Measurements from ENCODE around the gene TBC1D22A.

TBC1D22A gene

GRCh38 chr22:47013861-47014635, 251.6 kb downstream of the TBC1D22A start:
- DNase-seq (ENCODE audit: low read depth): no peak

- DNase-seq (ENCODE audit: low read depth): no peak
These were observed 252.3 kb downstream of the TBC1D22A start for GRCh38 chr22:47014636-47015345.

- DNase-seq (ENCODE audit: low read depth): no peak
These were observed 253.2 kb downstream of the TBC1D22A start for GRCh38 chr22:47015589-47016178.

- no peak for DNase-seq (ENCODE audit: low read depth)
These were observed 254.2 kb downstream of the TBC1D22A start for GRCh38 chr22:47016631-47017030.

GRCh38 chr22:47017245-47017644, 254.8 kb downstream of the TBC1D22A start:
- no peak for DNase-seq (ENCODE audit: low read depth)

GRCh38 chr22:47018010-47018910, 255.8 kb downstream of the TBC1D22A start:
- no peak for DNase-seq (ENCODE audit: low read depth)

- DNase-seq (ENCODE audit: low read depth): no peak
These were observed 256.8 kb downstream of the TBC1D22A start for GRCh38 chr22:47019012-47019790.

GRCh38 chr22:47020166-47020565, 257.7 kb downstream of the TBC1D22A start:
- peak; percentile 53 for DNase-seq (ENCODE audit: low read depth)

GRCh38 chr22:47021371-47022074, 259.1 kb downstream of the TBC1D22A start:
- DNase-seq (ENCODE audit: low read depth): no peak

GRCh38 chr22:47022075-47022473, 259.6 kb downstream of the TBC1D22A start:
- DNase-seq (ENCODE audit: low read depth): peak; percentile 11

- DNase-seq (ENCODE audit: low read depth): no peak
These were observed 260.0 kb downstream of the TBC1D22A start for GRCh38 chr22:47022475-47022874.

- DNase-seq (ENCODE audit: low read depth): no peak
These were observed 261.4 kb downstream of the TBC1D22A start for GRCh38 chr22:47023871-47024270.

- DNase-seq (ENCODE audit: low read depth): no peak
These were observed 265.3 kb downstream of the TBC1D22A start for GRCh38 chr22:47027766-47028165.

GRCh38 chr22:47029244-47030074, 267.0 kb downstream of the TBC1D22A start:
- no peak for DNase-seq (ENCODE audit: low read depth)

- peak; percentile 24 for DNase-seq (ENCODE audit: low read depth)
These were observed 267.8 kb downstream of the TBC1D22A start for GRCh38 chr22:47030143-47030661.

- peak; percentile 63 for DNase-seq (ENCODE audit: low read depth)
These were observed 268.6 kb downstream of the TBC1D22A start for GRCh38 chr22:47030881-47031627.

GRCh38 chr22:47031628-47031915, 269.1 kb downstream of the TBC1D22A start:
- DNase-seq (ENCODE audit: low read depth): no peak

- no peak for DNase-seq (ENCODE audit: low read depth)
These were observed 269.9 kb downstream of the TBC1D22A start for GRCh38 chr22:47032091-47032943.
